ELF-1 (cell line): ENCODE data around the gene CHD9NB.

Experiments
- DNase-seq: peaks from one replicate; pipeline ENCODE4 v3.0.0-alpha.2; 2016; ENCODE audit warnings: low read depth, low spot score

CHD9NB gene

GRCh38 chr16:53052519-53053501 is at the start of gene CHD9NB:
Gene CHD9NB (minus strand): TSS chr16:53052897. CDS start chr16:53044158, 8,739 bp downstream.
- no peak for DNase-seq

GRCh38 chr16:53100889-53101288 is 48.2 kb upstream of the CHD9NB start:
- no peak for DNase-seq

DNA sequence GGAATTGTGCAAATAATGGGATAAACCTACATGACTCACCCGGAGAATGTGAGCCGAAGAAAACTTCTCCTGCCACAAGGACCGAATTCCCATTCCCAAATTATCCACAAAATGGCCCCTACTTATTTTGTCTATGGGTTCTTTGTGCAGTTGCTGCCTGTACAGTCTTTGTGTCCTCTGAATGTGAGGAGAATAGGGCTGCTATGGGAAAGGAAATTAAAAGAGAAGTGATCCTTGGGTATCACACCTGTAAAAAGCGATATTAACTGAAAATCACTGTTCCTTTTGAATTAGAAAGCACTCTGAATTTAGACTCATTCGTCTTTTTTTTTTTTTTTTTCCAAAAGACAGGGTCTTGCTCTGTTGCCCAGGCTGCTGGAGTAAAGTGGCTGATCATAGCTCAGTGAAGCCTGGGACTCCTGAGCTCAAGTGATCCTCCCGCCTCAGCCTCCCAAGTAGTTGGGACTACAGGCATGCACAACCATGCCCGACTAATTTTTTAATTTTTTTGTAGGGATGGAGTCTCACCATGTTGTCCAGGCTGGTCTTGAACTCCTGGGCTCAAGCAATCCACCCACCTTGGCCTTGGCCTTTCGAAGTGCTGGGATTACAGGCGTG is 47.5 kb upstream of the CHD9NB start:
- DNase-seq, result no peak

DNA sequence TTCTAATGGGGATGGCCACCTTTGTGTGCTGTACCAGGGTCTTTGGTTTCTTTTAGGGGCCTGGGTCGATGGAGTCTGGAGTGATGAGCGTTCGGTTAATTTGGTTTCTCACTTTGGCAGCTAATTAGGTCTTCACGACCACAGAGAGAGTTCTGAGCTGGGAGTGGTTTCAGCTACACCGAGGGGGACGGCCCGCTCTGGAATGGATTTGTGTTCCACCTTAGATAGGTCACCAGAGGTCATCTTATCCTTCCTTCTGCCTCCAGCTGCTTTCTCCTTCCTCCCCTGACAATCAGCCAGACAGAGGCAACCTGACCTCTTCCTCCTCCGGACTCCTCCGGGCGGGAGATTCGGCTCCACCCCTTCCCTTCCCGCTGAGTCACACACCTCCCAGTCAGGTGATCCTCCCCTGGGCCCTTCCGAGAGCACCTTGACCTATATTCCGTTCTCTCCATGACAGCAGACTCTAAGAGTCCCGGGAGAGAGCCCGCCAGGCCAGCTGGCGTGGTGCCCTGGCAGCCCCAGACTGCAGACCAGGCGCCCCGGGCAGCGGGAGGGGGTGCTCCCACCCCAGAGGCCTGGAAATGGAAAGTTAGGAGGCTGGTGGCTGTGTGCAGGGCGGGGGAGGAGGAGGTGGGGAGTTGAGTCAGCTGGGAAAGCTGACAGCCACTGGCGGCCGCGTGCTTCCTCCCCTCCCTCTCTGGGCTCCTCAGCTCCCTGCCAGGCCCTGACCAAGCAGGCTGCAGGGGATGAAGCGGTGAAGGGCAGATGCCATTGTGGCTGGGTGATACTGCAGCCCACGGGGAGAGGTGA is 46.8 kb upstream of the CHD9NB start:
- DNase-seq, result peak; percentile 97

- peak; percentile 79 for DNase-seq
These were observed 46.0 kb upstream of the CHD9NB start for GRCh38 chr16:53098526-53099317.

- no peak for DNase-seq
These were observed 44.5 kb upstream of the CHD9NB start for GRCh38 chr16:53097190-53097589.

- DNase-seq, result peak; percentile 38
These were observed 41.4 kb upstream of the CHD9NB start for GRCh38 chr16:53094013-53094630.

DNA sequence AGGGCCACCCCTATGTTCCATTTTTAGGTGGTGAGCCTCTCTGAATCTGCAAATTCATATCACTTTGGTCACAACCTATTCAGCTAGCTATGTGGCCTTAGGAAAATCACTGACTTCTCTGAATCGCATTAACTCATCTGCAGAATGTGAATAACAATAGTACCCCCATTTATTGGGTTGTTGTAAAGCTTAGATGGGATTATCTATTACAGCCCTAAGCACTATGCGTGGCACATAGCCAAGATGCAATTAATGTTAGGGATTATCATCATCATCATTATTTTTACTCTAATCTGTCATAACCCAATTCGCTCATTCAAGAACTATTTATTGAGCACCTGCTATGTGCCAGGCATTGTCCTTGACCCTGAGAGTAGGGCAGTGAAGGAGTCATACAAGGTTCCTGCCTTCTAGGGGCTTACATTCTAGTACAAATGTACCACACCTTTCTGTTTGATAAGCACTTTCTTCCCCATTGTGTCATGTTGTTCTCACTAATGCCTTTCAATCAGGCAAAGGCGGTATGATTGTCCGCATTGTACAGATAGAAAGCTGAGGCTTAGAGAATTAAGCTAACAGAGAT is 40.6 kb upstream of the CHD9NB start:
- no peak for DNase-seq

DNA sequence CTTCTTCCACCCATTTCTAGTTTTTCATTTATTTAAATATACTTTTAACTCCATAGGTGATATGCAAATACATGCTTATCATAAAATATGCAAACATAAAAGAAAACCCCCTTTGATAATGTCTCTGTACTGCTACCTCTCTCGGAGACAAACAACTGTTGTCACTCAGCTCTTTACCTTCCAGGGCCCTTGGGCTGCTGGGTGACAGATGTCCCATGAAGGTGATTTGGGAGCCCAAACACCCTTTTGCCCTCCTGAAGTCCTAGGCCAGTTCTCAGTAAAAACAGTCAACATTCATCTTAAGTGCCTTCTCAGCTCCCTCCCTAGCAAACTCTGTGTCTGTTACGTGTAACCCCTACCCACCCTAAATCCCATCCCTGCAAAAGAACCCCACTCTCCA is 39.6 kb upstream of the CHD9NB start:
- DNase-seq, result no peak

- DNase-seq, result peak; percentile 84
These were observed 38.9 kb upstream of the CHD9NB start for GRCh38 chr16:53091466-53092211.

DNA sequence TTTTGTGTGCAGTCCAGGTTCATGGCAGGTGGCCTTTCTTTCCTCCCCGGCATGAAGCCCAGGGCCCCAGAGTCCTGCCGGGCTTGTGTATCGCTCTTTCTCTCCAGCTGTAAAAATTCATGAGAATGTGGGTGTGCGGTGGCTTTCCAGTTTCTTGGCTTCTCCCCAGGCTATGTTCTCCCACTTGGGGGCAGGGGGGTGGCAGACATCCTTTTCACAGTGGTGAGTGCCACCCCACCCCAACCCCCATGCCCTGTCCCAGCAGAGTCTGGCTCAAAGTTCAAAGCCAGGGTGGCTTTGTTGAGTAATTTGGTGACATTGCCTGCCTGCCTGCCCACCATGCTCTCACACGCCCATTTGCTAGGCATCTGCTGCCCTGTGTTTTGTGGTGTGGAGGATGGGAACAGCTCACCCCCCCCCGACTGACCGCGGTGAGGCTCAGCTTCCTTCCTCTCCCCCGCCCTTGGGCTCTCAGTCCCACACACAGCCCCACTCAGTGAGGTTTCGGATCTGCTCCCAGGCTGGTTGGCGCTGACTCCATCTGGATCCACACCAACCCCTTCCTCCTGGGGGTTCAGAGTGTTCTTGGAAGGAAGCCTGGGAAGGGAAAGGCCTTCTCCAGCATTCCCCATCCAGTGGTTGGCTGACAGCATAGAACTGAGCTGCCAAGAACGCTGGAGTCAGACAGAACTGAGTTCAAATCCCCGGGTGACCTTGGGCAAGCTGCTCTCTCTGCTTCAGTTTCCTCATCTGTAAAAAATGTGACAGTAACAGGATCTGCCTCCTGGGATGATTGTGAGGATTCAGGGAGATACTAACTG is 38.1 kb upstream of the CHD9NB start:
- no peak for DNase-seq

- DNase-seq, result no peak
These were observed 37.5 kb upstream of the CHD9NB start for GRCh38 chr16:53090286-53090590.

- peak; percentile 63 for DNase-seq
These were observed 37.0 kb upstream of the CHD9NB start for GRCh38 chr16:53089434-53090285.

GRCh38 chr16:53087101-53087500 is 34.4 kb upstream of the CHD9NB start:
- DNase-seq, result no peak

GRCh38 chr16:53085931-53086421 is 33.3 kb upstream of the CHD9NB start:
- peak; percentile 86 for DNase-seq

GRCh38 chr16:53085369-53085843 is 32.7 kb upstream of the CHD9NB start:
- peak; percentile 69 for DNase-seq

DNA sequence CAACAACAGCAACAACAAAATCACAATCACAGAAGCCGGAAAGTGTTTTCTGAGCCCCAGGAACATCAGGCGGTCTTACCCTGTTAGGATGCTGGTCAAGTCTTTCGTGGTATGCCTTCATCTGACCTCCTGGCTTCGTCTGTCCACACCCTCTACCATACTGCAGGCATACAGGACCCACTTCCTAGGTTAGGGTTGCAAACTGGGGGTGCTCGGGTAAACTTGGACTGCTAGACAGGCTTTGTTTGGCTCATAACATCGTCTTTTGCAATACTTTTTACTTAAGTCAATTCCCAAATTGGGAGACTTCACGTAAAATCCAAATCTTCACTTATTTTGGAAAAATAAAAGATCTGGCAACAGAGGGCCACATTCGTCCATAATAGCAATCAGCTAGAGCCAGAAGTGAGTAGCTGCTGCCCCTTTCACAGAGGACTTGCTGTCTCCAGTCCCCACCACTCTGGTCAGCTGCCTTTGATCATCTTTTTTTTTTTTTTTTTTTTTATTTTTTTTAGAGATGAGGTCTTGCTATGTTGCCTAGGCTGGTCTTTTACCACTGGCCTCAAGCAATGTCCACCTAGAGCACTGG is 32.1 kb upstream of the CHD9NB start:
- peak; percentile 18 for DNase-seq
